Hepatocyte (in vitro differentiated cells): ENCODE data around the gene NME8. TPM values are rescaled to one million over a fixed set of nuclear protein-coding genes. Genes with fewer than 3 reads are reported as not detected.

Experiments used
- DNase-seq: peaks from one replicate; pipeline ENCODE4 v3.0.0-alpha.2; 2016; ENCODE audit warnings: low spot score
- H2AFZ ChIP-seq: fragments of 200-600 bp; sonication (generic); 2 replicates; pipeline ENCODE4 v1.6.0; 2016; ENCODE audit warnings: antibody characterized with exemption, mild to moderate bottlenecking
- H3K27ac ChIP-seq: fragments of 200-600 bp; sonication (generic); 2 replicates; pipeline ENCODE4 v1.5.1; 2016; ENCODE audit warnings: mild to moderate bottlenecking
- H3K27me3 ChIP-seq: fragments of 200-600 bp; sonication (generic); 2 replicates; pipeline ENCODE4 v1.6.1; 2016
- H3K36me3 ChIP-seq: fragments of 200-600 bp; sonication (generic); replicated peaks from 2 replicates; pipeline ENCODE4 v1.5.1; 2016; ENCODE audit warnings: low read depth; ENCODE audit not compliant: insufficient read depth
- H3K4me1 ChIP-seq: fragments of 200-600 bp; sonication (generic); 2 replicates; pipeline ENCODE4 v1.5.1; 2016; ENCODE audit warnings: mild to moderate bottlenecking, moderate library complexity; ENCODE audit not compliant: insufficient read depth
- H3K4me2 ChIP-seq: fragments of 200-600 bp; sonication (generic); 2 replicates; pipeline ENCODE4 v1.6.0; 2016
- H3K4me3 ChIP-seq: fragments of 200-600 bp; sonication (generic); 2 replicates; pipeline ENCODE4 v1.5.1; 2016; ENCODE audit warnings: mild to moderate bottlenecking
- H3K79me2 ChIP-seq: fragments of 200-600 bp; sonication (generic); 2 replicates; pipeline ENCODE4 v1.6.0; 2017; ENCODE audit warnings: mild to moderate bottlenecking
- H3K9me2 ChIP-seq: fragments of 200-600 bp; sonication (generic); replicated peaks from 2 replicates; pipeline ENCODE4 v1.6.0; 2017; ENCODE audit warnings: mild to moderate bottlenecking; ENCODE audit not compliant: insufficient read depth
- H3K9me3 ChIP-seq: fragments of 200-600 bp; sonication (generic); 2 replicates; pipeline ENCODE4 v1.5.1; 2016; ENCODE audit warnings: low read depth, mild to moderate bottlenecking
- H4K20me1 ChIP-seq: fragments of 200-600 bp; sonication (generic); 2 replicates; pipeline ENCODE4 v1.6.0; 2016; ENCODE audit warnings: mild to moderate bottlenecking; ENCODE audit not compliant: insufficient read depth, poor library complexity, severe bottlenecking
- CTCF ChIP-seq: fragments of 200-600 bp; sonication (generic); IDR thresholded peaks from 2 replicates; pipeline ENCODE4 v1.5.1; 2016; ENCODE audit warnings: antibody characterized with exemption, mild to moderate bottlenecking; ENCODE audit not compliant: poor library complexity
- EZH2 ChIP-seq: fragments of 200-600 bp; sonication (generic); IDR thresholded peaks from 2 replicates; pipeline ENCODE4 v1.6.1; 2016; ENCODE audit warnings: antibody characterized with exemption, mild to moderate bottlenecking, borderline replicate concordance
- EZH2phosphoT487 ChIP-seq: fragments of 200-600 bp; sonication (generic); IDR thresholded peaks from one replicate; pipeline ENCODE4 v1.6.1; 2018; ENCODE audit warnings: antibody characterized with exemption, mild to moderate bottlenecking, low read depth, moderate library complexity; ENCODE audit not compliant: unreplicated experiment, severe bottlenecking
- WGBS: methylation state at CpG from one replicate; pipeline ENCODE4 v1.1.6; 2016; ENCODE audit warnings: low lambda C conversion rate; ENCODE audit errors: missing lambda C conversion rate; 5-methylcytosine and 5-hydroxymethylcytosine counted together
- polyA plus RNA-seq: library from polyadenylated mRNA; unstranded; fragments of >200 nt; fragmentation: Nextera tagmentation; extraction: Ambion mirVana; gene quantifications from 2 replicates; pipeline ENCODE4 v1.2.1, GENCODE V29; 2016
- total RNA-seq: library from RNA; depleted of rRNA; stranded (reverse); fragments of >200 nt; gene quantifications from 2 replicates; pipeline ENCODE4 v1.2.3, GENCODE V29; 2014

NME8 gene
- total and polyA plus RNA-seq, 2 experiments from 2014 or later: not detected

DNA sequence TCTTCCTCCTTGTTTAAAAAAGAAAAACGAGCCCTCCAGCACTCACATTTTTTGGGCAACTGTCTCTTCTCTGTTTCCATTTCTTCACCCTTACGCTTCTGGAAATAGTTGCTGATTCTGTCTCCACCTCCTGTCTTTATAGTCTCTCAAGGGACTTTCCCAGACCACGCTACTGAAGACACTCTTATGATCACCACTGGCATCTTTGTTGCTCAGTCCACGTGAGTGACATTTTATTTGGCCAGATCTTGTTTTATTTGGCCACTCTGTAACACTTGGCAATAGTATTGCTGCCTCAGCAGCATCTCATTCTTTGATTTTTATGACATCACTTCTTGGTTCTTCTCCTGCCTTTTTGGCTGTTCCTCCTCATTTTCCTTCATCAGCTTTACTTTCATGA lies 21.6 kb upstream of the NME8 start:
- Histone ChIP-seq H3K9me2 (no peaks in the 10 kb centered on the region), H3K27ac (no peak overlapping the region), H4K20me1 (no peaks in the 10 kb centered on the region), H3K4me2 (no peak overlapping the region), H2AFZ (no peak overlapping the region), H3K9me3 (no peaks in the 10 kb centered on the region), H3K36me3 (no peaks in the 10 kb centered on the region), H3K27me3 (no peaks in the 10 kb centered on the region), H3K4me3 (no peak overlapping the region), H3K79me2 (no peaks in the 10 kb centered on the region), H3K4me1 (no peaks in the 10 kb centered on the region)
- TF ChIP-seq EZH2 (no peak), CTCF (no peak), EZH2phosphoT487 (no peak)
- DNase-seq: no peak
- 73% methylated on average over 4 of the region's 4 CpGs for WGBS

DNA sequence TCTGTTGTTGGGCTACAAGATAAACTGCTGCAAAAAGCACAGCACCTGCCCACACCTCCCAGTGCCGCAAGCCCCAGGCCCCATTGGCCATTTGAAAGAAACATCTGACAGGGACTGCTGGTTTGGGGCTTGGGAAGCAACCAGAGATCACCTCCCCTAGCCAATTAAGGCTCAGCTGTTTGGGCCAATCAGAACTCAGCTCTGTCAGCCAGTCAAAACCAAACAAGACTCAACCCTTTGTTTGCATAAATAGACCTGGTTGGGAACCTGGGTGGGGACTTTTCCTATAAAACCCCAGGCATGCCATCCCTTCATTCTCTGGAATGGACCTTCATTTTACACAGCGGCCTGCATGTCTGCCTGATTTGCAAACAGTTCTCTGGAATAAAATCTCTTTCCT lies 17.2 kb upstream of the NME8 start:
- no peaks in the 10 kb centered on the region for H3K36me3 ChIP-seq
- H2AFZ ChIP-seq: no peak overlapping the region
- no peaks in the 10 kb centered on the region for H3K4me1 ChIP-seq
- H3K4me2 ChIP-seq: no peak overlapping the region
- H3K27ac ChIP-seq: no peak overlapping the region
- 94% methylated on average over 2 of the region's 2 CpGs for WGBS
- no peaks in the 10 kb centered on the region for H4K20me1 ChIP-seq
- H3K27me3 ChIP-seq: no peaks in the 10 kb centered on the region
- H3K9me2 ChIP-seq: no peaks in the 10 kb centered on the region
- H3K79me2 ChIP-seq: no peaks in the 10 kb centered on the region
- H3K4me3 ChIP-seq: no peak overlapping the region
- DNase-seq: no peak
- no peak for TF ChIP-seq EZH2
- no peak for TF ChIP-seq EZH2phosphoT487
- no peak for TF ChIP-seq CTCF
- H3K9me3 ChIP-seq: no peaks in the 10 kb centered on the region

DNA sequence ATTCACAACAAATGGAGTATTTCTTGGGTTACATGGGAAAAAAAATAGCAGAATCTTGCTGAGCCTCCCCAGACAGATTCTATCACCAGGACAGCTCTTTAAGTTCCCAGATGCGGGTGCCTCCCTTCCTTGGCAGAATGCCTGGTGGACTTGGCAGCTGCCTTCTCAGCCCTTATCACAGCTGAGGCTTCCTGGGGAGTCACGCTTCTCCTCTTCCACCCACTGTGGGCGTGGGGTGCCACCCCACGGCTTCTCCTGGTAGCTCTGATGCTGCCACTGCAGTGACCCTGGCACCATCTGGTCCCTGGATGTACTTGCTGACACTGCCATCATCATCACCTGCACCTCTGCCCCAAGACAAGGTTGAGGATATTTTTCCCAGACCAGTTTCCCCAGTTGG lies 16.2 kb upstream of the NME8 start:
- WGBS: 79% methylated on average over 4 of the region's 4 CpGs
- Histone ChIP-seq H2AFZ (no peak overlapping the region), H3K9me3 (no peaks in the 10 kb centered on the region), H3K4me2 (no peak overlapping the region), H4K20me1 (no peaks in the 10 kb centered on the region), H3K27me3 (no peaks in the 10 kb centered on the region), H3K4me1 (no peaks in the 10 kb centered on the region), H3K4me3 (no peak overlapping the region), H3K27ac (no peak overlapping the region), H3K9me2 (no peaks in the 10 kb centered on the region), H3K36me3 (no peaks in the 10 kb centered on the region), H3K79me2 (no peaks in the 10 kb centered on the region)
- DNase-seq: peak; percentile 73
- TF ChIP-seq EZH2phosphoT487 (no peak), CTCF (peak; percentile 30), EZH2 (no peak)
